Ovary (tissue), 9 donors: ENCODE data around the gene EIF2S2. TPM values are rescaled to one million over a fixed set of nuclear protein-coding genes. Genes with fewer than 3 reads are reported as not detected.
A peak's percentile ranks its signal among the peaks of the same experiment; 100 is the strongest.

Experiments used
- DNase-seq, 5 donors: peaks; one replicate each; pipeline ENCODE4 v3.0.0-alpha.2; 2019 to 2020
- H3K27ac ChIP-seq, 2 donors: fragments of 200-600 bp; one replicate each; pipeline versions ENCODE4 v1.5.1 to v1.8.0; 2019 to 2022
- H3K27me3 ChIP-seq: fragments of 200-600 bp; one replicate; pipeline ENCODE4 v1.8.0; 2022
- H3K36me3 ChIP-seq: fragments of 200-600 bp; sonication (generic); one replicate; pipeline ENCODE4 v1.5.1; 2019
- H3K4me1 ChIP-seq: one replicate; pipeline ENCODE4 v1.8.1; 2013; ENCODE audit warnings: mild to moderate bottlenecking, moderate library complexity; ENCODE audit not compliant: insufficient read depth
- H3K4me3 ChIP-seq: fragments of 200-600 bp; sonication (generic); one replicate; pipeline ENCODE4 v1.5.1; 2017
- H3K9me3 ChIP-seq, 2 donors: fragments of 200-600 bp in 1 of 2; sonication (generic) in 1 of 2; one replicate each; pipeline versions ENCODE4 v1.5.1 to v1.8.1; 2013 to 2019; ENCODE audit warnings: mild to moderate bottlenecking in 1 of 2, moderate library complexity in 1 of 2
- CTCF ChIP-seq, 3 donors: fragments of 450-650 bp in 2 of 3; fragments of 200-600 bp in 1 of 3; IDR thresholded peaks; one replicate each; pipeline versions ENCODE4 v1.5.1 to v1.8.0; 2016 to 2022; ENCODE audit warnings: antibody characterized with exemption in 3 of 3, mild to moderate bottlenecking in 1 of 3
- EP300 ChIP-seq: sonication (generic); formaldehyde crosslinking; IDR thresholded peaks from one replicate; pipeline ENCODE4 v1.6.1; 2017; ENCODE audit warnings: antibody characterized with exemption
- POLR2A ChIP-seq: fragments of 450-650 bp; IDR thresholded peaks from one replicate; pipeline ENCODE4 v1.6.1; 2017; ENCODE audit warnings: antibody characterized with exemption, mild to moderate bottlenecking, moderate library complexity
- WGBS, 3 donors: extraction: QIAGEN DNeasy Blood & Tissue Kit in 1 of 3; methylation state at CpG; one replicate each; pipeline versions ENCODE4 v1.1.5 to v1.1.7; 2013 to 2017; 5-methylcytosine and 5-hydroxymethylcytosine counted together
- intact Hi-C, 4 donors: fragments of 100-400 bp; cut with DNase I; formaldehyde crosslinking; loops; one replicate each; pipeline versions ENCODE4 v1.11.0 to v1.15.1; 2022 to 2023
- polyA plus RNA-seq, 2 donors: library from polyadenylated mRNA; stranded (reverse); fragments of 200-250 nt in 1 of 2; fragments of 350-450 nt in 1 of 2; fragmentation: Illumina TruSeq in 1 of 2; extraction: RNeasy Lipid Tissue Mini Kit (QIAGEN cat#74804) in 1 of 2; gene quantifications; one replicate each; pipeline ENCODE4 v1.2.3, GENCODE V29; 2013 to 2014
- total RNA-seq, 7 donors: library from RNA; depleted of rRNA in 2 of 7; stranded (reverse); fragments of >200 nt in 2 of 7; fragmentation: NEBNext Ultra II Directional in 3 of 7; extraction: Animal tissue kit (Norgen Biotek cat#: 25700) in 3 of 7; gene quantifications; one replicate each; pipeline versions ENCODE4 v1.1.0 to v1.2.4, GENCODE V29; 2016 to 2023
- donor health status: DM: no; HTN: no; CAD: no; lungs with moderate emphysema.
- donor health status: DM: no; HTN: no; CAD: no.
- donor health status: Bipolar disorder and iron deficiency.
- donor health status: DM: yes; HTN: yes; CAD: no.
- donor health status: DM: no; HTN: no; CAD: no.
- donor health status: DM: yes; HTN: yes; CAD: no.

The EIF2S2 gene
- total and polyA plus RNA-seq, 9 donors: 29.1 to 85.8 (median 36.1) TPM

GRCh38 chr20:34045294-34045693, 66.7 kb downstream of the EIF2S2 start:
- Histone ChIP-seq H3K4me1 (peaks cover 24% of the 10 kb centered on the region), H3K27ac (no peak overlapping the region), H3K4me3 (no peak overlapping the region), H3K36me3 (no peaks in the 10 kb centered on the region), H3K9me3 (no peaks in the 10 kb centered on the region), H3K27me3 (no peaks in the 10 kb centered on the region)
- peak in 4 of 5 donors; percentile 29 to 55 (median 48) for DNase-seq
- TF ChIP-seq EP300 (no peak), CTCF (IDR thresholded peaks at IDR 0.05) (no peak), POLR2A (no peak)
- WGBS, 3 donors: 0 to 2% (median 2%) methylated on average over 2 of the region's 2 CpGs
- intact Hi-C loops: no loop called here

GRCh38 chr20:34043025-34043424, 69.0 kb downstream of the EIF2S2 start:
- Histone ChIP-seq H3K4me1 (peaks cover 28% of the 10 kb centered on the region), H3K4me3 (no peak overlapping the region), H3K9me3 (no peaks in the 10 kb centered on the region), H3K27me3 (no peaks in the 10 kb centered on the region), H3K27ac (no peak overlapping the region), H3K36me3 (no peaks in the 10 kb centered on the region)
- TF ChIP-seq CTCF (IDR thresholded peaks at IDR 0.05) (no peak), EP300 (no peak), POLR2A (no peak)
- DNase-seq: no peak
- intact Hi-C loops: no loop called here

DNA sequence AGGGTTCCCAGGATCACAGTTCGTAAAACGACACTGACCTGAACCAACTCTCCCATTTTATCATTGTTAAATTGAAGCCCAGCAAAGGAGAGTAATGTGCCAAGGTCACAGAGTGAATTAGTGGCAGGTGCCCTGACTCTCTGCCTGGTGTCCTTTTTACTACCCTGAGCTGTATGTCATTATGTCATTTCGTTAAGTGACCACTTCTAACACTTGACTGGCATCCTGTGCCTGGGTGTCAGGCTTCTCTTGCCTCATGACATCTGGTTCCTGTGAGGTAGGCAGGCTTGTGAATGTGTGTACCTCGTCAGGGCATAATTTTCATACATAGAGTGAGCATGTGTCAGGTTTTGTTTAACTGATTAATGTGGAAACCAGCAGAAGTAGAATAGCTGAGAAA, 69.8 kb downstream of the EIF2S2 start:
- 68 to 87% (median 75%) methylated on average over 4 of the region's 4 CpGs for WGBS, 3 donors
- Histone ChIP-seq H3K4me1 (peaks cover 34% of the 10 kb centered on the region), H3K4me3 (no peak overlapping the region), H3K27ac (no peak overlapping the region), H3K9me3 (no peaks in the 10 kb centered on the region), H3K36me3 (no peaks in the 10 kb centered on the region), H3K27me3 (no peaks in the 10 kb centered on the region)
- no peak for TF ChIP-seq CTCF (IDR thresholded peaks at IDR 0.05)
- no peak for TF ChIP-seq EP300
- TF ChIP-seq POLR2A: no peak
- DNase-seq: no peak
- intact Hi-C loops: no loop called here

DNA sequence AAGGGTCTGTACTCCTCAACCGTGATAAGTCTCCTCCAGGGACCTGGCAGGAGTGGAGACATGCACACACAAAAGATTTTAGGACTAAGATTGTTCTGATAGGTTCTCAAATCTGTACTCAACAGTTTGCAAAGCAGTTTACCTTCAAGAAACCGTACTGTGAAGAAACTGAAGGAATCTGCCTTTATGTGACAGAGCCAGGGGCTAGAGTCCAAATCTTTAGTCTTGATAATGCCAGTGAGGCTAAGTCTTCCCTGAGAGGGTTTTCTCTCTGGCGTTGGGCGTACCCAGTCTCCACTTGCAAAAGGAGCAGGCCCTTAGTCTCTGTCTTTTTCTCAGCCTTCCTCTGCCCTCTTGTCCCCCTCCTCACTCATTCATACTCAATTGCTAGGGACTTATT, 70.8 kb downstream of the EIF2S2 start:
- H3K4me1 ChIP-seq: peaks cover 36% of the 10 kb centered on the region
- no peak for DNase-seq
- WGBS, 3 donors: 84 to 89% (median 85%) methylated on average over 4 of the region's 4 CpGs
- no peaks in the 10 kb centered on the region for H3K36me3 ChIP-seq
- H3K4me3 ChIP-seq: no peak overlapping the region
- no peak for TF ChIP-seq CTCF (IDR thresholded peaks at IDR 0.05)
- TF ChIP-seq EP300: no peak
- TF ChIP-seq POLR2A: no peak
- intact Hi-C loops: no loop called here
- H3K9me3 ChIP-seq: no peaks in the 10 kb centered on the region
- no peak overlapping the region for H3K27ac ChIP-seq
- H3K27me3 ChIP-seq: no peaks in the 10 kb centered on the region
